Astrocyte of the spinal cord (primary cell): Measurements from ENCODE around the gene CGA.

Experiments
- DNase-seq: peaks from one replicate; pipeline ENCODE4 v3.0.0; 2011; ENCODE audit warnings: low read depth, low spot score
- H3K4me3 ChIP-seq: 2 replicates; pipeline ENCODE4 v1.5.1; 2011; ENCODE audit warnings: low read depth, mild to moderate bottlenecking, low read length, moderate library complexity
- CTCF ChIP-seq: IDR thresholded peaks from 2 replicates; pipeline ENCODE4 v1.5.1; 2012; ENCODE audit warnings: low read depth, mild to moderate bottlenecking, low read length, inconsistent platforms
- in situ Hi-C: cut with HindIII; loops from 2 replicates; pipeline ENCODE4 v1.10.0; 2017; ENCODE audit warnings: low sequenced_read_pairs

Gene CGA

GRCh38 chr6:87093651-87094050 lies 1.3 kb downstream of the CGA start:
- H3K4me3 ChIP-seq = no peak overlapping the region
- in situ Hi-C loops = no loop called here
- no peak for TF ChIP-seq CTCF
- DNase-seq = peak; percentile 44

GRCh38 chr6:87093199-87093598 lies 1.7 kb downstream of the CGA start:
- DNase-seq = no peak
- no peak overlapping the region for H3K4me3 ChIP-seq
- TF ChIP-seq CTCF = no peak
- in situ Hi-C loops = no loop called here

GRCh38 chr6:87092435-87092834 lies 2.5 kb downstream of the CGA start:
- no peak overlapping the region for H3K4me3 ChIP-seq
- in situ Hi-C loops = no loop called here
- TF ChIP-seq CTCF = no peak
- no peak for DNase-seq

GRCh38 chr6:87089135-87089534 lies 5.8 kb downstream of the CGA start:
- H3K4me3 ChIP-seq = no peak overlapping the region
- TF ChIP-seq CTCF = no peak
- in situ Hi-C loops = no loop called here
- no peak for DNase-seq

- no peak for TF ChIP-seq CTCF
- H3K4me3 ChIP-seq = no peak overlapping the region
- in situ Hi-C loops = no loop called here
These were observed 6.8 kb downstream of the CGA start for GRCh38 chr6:87088076-87088475.

GRCh38 chr6:87082160-87082721 lies 12.7 kb downstream of the CGA start:
- DNase-seq = no peak
- in situ Hi-C loops = no loop called here
- H3K4me3 ChIP-seq = no peak overlapping the region
- TF ChIP-seq CTCF = no peak

More at GRCh38 chr6:87088076-87088475, 6.8 kb downstream of the CGA start:
- no peak for DNase-seq
